ENCODE results near the gene UCN3.

DNA sequence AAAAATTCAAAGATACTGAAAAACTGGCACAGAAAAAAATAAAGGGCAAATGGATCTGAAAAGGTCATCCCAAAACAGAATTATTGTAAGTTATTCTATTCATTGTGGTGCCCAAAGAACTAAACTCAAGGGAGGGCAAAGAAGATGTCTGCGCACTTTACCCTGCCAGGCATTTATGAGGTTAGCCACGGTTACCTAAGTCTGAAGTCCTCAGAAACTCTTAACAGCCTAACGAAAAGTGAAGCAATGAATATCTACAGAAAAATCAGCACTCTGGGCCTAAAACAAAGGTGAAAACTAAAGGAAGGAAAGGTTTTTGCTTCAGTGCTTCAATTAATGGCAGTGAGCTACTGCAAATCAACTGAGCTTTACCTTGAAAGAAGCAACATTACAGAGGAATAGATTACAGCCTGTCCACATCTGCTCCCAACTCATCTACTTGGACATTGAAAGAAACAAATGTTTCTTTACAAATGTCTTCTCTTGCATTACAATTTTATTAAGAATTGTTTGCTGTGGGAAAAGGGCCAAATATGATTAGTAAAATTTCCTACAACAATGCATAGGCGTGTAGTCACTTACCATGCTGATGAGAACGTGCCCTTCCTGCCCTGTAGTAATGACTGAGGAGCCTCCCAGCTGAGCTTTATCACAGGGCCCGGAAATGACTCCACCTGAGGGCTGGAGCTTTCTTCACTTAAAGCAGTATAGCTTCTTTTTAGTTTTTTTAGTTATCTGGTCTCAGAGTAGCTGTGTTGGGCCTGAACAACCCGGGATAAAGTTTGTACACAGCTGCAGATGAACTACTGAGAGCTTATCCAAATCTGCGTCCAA lies 39.7 kb downstream of the UCN3 start, which contains the start of gene TUBAL3:
- TF ChIP-seq, protein P1, sequence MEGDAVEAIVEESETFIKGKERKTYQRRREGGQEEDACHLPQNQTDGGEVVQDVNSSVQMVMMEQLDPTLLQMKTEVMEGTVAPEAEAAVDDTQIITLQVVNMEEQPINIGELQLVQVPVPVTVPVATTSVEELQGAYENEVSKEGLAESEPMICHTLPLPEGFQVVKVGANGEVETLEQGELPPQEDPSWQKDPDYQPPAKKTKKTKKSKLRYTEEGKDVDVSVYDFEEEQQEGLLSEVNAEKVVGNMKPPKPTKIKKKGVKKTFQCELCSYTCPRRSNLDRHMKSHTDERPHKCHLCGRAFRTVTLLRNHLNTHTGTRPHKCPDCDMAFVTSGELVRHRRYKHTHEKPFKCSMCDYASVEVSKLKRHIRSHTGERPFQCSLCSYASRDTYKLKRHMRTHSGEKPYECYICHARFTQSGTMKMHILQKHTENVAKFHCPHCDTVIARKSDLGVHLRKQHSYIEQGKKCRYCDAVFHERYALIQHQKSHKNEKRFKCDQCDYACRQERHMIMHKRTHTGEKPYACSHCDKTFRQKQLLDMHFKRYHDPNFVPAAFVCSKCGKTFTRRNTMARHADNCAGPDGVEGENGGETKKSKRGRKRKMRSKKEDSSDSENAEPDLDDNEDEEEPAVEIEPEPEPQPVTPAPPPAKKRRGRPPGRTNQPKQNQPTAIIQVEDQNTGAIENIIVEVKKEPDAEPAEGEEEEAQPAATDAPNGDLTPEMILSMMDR (IDR thresholded peaks at IDR 0.05) = no peak
- TF ChIP-seq POLR2A (IDR thresholded peaks at IDR 0.05) = peak; percentile 73 to 87
